ENCODE results near the gene SLC35F1.

The SLC35F1 gene

GRCh38 chr6:118356686-118357085 is 449.6 kb downstream of the SLC35F1 start:
- Histone ChIP-seq H3K36me3 (ENCODE audit: control insufficient read depth, insufficient read depth, low read length) (no peaks in the 10 kb centered on the region), H3K27ac (ENCODE audit: low read depth, low read length) (no peak overlapping the region), H3K27me3 (ENCODE audit: control insufficient read depth, insufficient read depth, low read length) (no peaks in the 10 kb centered on the region), H3K4me3 (ENCODE audit: low read length) (no peak overlapping the region), H3K4me1 (ENCODE audit: control insufficient read depth, insufficient read depth, low read length) (peaks cover 11% of the 10 kb centered on the region), H3K9ac (ENCODE audit: low read length) (no peak overlapping the region)
